ENCODE measurements around the gene EVC. TPM values are rescaled to one million over a fixed set of nuclear protein-coding genes. Genes with fewer than 3 reads are reported as not detected.

EVC gene
- total RNA-seq, 2 donors from 2014 or later = 18.4 to 30.0 TPM

GRCh38 chr4:5757091-5757490, 46.1 kb downstream of the EVC start:
- Histone ChIP-seq H3K36me3 (replicated peaks in 1 of 2; ENCODE audit: insufficient read depth in 1 of 2, low read depth in 2 of 2) (peaks cover 0 to 1% of the 10 kb centered on the region in 2 donors), H3K4me3 (no peak overlapping the region), H3K27me3 (no peaks in the 10 kb centered on the region), H3K27ac (no peak overlapping the region), H3K9me3 (no peaks in the 10 kb centered on the region), H3K4me1 (peaks cover 4% of the 10 kb centered on the region)
- DNase-seq (no peak), ATAC-seq (no peak)
- TF ChIP-seq POLR2A (IDR thresholded peaks at IDR 0.05) = no peak
- no peak for TF ChIP-seq CTCF (IDR thresholded peaks at IDR 0.05)
- intact Hi-C loops (cut with DNase I) = no loop called here
- 90 to 92% methylated on average over 5 to 7 of the region's 7 CpGs for WGBS, 2 donors

- DNase-seq = no peak
- no peak for ATAC-seq
- H3K36me3 ChIP-seq (replicated peaks in 1 of 2; ENCODE audit: insufficient read depth in 1 of 2, low read depth in 2 of 2) = peaks cover 0 to 1% of the 10 kb centered on the region in 2 donors
- peaks cover 4% of the 10 kb centered on the region for H3K4me1 ChIP-seq
- no peak overlapping the region for H3K27ac ChIP-seq
- WGBS, 2 donors = 93 to 95% methylated on average over 4 of the region's 4 CpGs
- intact Hi-C loops (cut with DNase I) = no loop called here
- no peaks in the 10 kb centered on the region for H3K27me3 ChIP-seq
- no peak for TF ChIP-seq CTCF (IDR thresholded peaks at IDR 0.05)
- no peak for TF ChIP-seq POLR2A (IDR thresholded peaks at IDR 0.05)
- no peaks in the 10 kb centered on the region for H3K9me3 ChIP-seq
- H3K4me3 ChIP-seq = no peak overlapping the region
Observed at GRCh38 chr4:5757536-5757935, 46.5 kb downstream of the EVC start.

- 92 to 94% methylated on average over 10 of the region's 10 CpGs for WGBS, 2 donors
- no peak for TF ChIP-seq CTCF (IDR thresholded peaks at IDR 0.05)
- no peak for TF ChIP-seq POLR2A (IDR thresholded peaks at IDR 0.05)
- Histone ChIP-seq H3K4me1 (peaks cover 2% of the 10 kb centered on the region), H3K9me3 (no peaks in the 10 kb centered on the region), H3K27me3 (no peaks in the 10 kb centered on the region), H3K36me3 (replicated peaks in 1 of 2; ENCODE audit: insufficient read depth in 1 of 2, low read depth in 2 of 2) (peaks cover 0 to 1% of the 10 kb centered on the region in 2 donors), H3K4me3 (no peak overlapping the region), H3K27ac (no peak overlapping the region)
- DNase-seq = no peak
- no peak for ATAC-seq
- intact Hi-C loops (cut with DNase I) = no loop called here
Observed at GRCh38 chr4:5757954-5758353, 47.0 kb downstream of the EVC start.

- TF ChIP-seq CTCF (IDR thresholded peaks at IDR 0.05) = no peak
- TF ChIP-seq POLR2A (IDR thresholded peaks at IDR 0.05) = no peak
Observed at GRCh38 chr4:5758741-5759140, 47.7 kb downstream of the EVC start.

GRCh38 chr4:5759236-5760075, 48.5 kb downstream of the EVC start:
- DNase-seq (no peak), ATAC-seq (no peak)
- H3K4me3 ChIP-seq = no peak overlapping the region
- WGBS, 2 donors = 91 to 95% methylated on average over 17 to 22 of the region's 22 CpGs
- H3K36me3 ChIP-seq (replicated peaks in 1 of 2; ENCODE audit: insufficient read depth in 1 of 2, low read depth in 2 of 2) = peaks cover 0 to 1% of the 10 kb centered on the region in 2 donors
- H3K27me3 ChIP-seq = no peaks in the 10 kb centered on the region
- intact Hi-C loops (cut with DNase I) = no loop called here
- no peaks in the 10 kb centered on the region for H3K9me3 ChIP-seq
- no peaks in the 10 kb centered on the region for H3K4me1 ChIP-seq
- TF ChIP-seq POLR2A (IDR thresholded peaks at IDR 0.05) (no peak), CTCF (IDR thresholded peaks at IDR 0.05) (no peak)
- no peak overlapping the region for H3K27ac ChIP-seq

More at GRCh38 chr4:5758741-5759140, 47.7 kb downstream of the EVC start:
- H3K27ac ChIP-seq = no peak overlapping the region
- intact Hi-C loops (cut with DNase I) = no loop called here
- no peaks in the 10 kb centered on the region for H3K27me3 ChIP-seq
- H3K4me1 ChIP-seq = no peaks in the 10 kb centered on the region
- ATAC-seq (no peak), DNase-seq (no peak)
- peaks cover 0 to 1% of the 10 kb centered on the region in 2 donors for H3K36me3 ChIP-seq (replicated peaks in 1 of 2; ENCODE audit: insufficient read depth in 1 of 2, low read depth in 2 of 2)
- H3K9me3 ChIP-seq = no peaks in the 10 kb centered on the region
- WGBS, 2 donors = 82 to 87% methylated on average over 7 of the region's 7 CpGs
- H3K4me3 ChIP-seq = no peak overlapping the region
